Measurements from ENCODE around the gene OSBPL6.
A peak's percentile ranks its signal among the peaks of the same experiment; 100 is the strongest.

The OSBPL6 gene

GRCh38 chr2:178275600-178275999 is 81.3 kb downstream of the OSBPL6 start:
- DNase-seq = no peak

- DNase-seq = no peak
These were observed 83.5 kb downstream of the OSBPL6 start for GRCh38 chr2:178277741-178278197.

GRCh38 chr2:178279142-178279541 is 84.8 kb downstream of the OSBPL6 start:
- no peak for DNase-seq

- DNase-seq = no peak
These were observed 85.3 kb downstream of the OSBPL6 start for GRCh38 chr2:178279636-178280035.

GRCh38 chr2:178280244-178280852 is 86.0 kb downstream of the OSBPL6 start:
- DNase-seq = peak in 1 of 5 experiments; percentile 45

GRCh38 chr2:178282075-178282815 is 87.9 kb downstream of the OSBPL6 start:
- DNase-seq = no peak

GRCh38 chr2:178283341-178283918 is 89.1 kb downstream of the OSBPL6 start:
- no peak for DNase-seq

GRCh38 chr2:178284613-178285286 is 90.4 kb downstream of the OSBPL6 start:
- DNase-seq = peak in 1 of 5 experiments; percentile 63

- DNase-seq = no peak
These were observed 90.9 kb downstream of the OSBPL6 start for GRCh38 chr2:178285287-178285615.

- no peak for DNase-seq
These were observed 92.3 kb downstream of the OSBPL6 start for GRCh38 chr2:178286636-178287035.

GRCh38 chr2:178287652-178288344 is 93.5 kb downstream of the OSBPL6 start:
- DNase-seq = no peak

GRCh38 chr2:178291703-178292102 is 97.4 kb downstream of the OSBPL6 start:
- no peak for DNase-seq

- DNase-seq = no peak
These were observed 98.3 kb downstream of the OSBPL6 start for GRCh38 chr2:178292586-178292985.

- no peak for DNase-seq
These were observed 100.8 kb downstream of the OSBPL6 start for GRCh38 chr2:178295115-178295514.

GRCh38 chr2:178295906-178296305 is 101.6 kb downstream of the OSBPL6 start:
- DNase-seq = no peak

GRCh38 chr2:178296394-178297090 is 102.2 kb downstream of the OSBPL6 start:
- no peak for DNase-seq

- DNase-seq = no peak
These were observed 102.7 kb downstream of the OSBPL6 start for GRCh38 chr2:178297091-178297411.

GRCh38 chr2:178298785-178299212 is 104.5 kb downstream of the OSBPL6 start:
- DNase-seq = no peak

GRCh38 chr2:178301649-178302238 is 107.4 kb downstream of the OSBPL6 start:
- no peak for DNase-seq

GRCh38 chr2:178304333-178304732 is 110.0 kb downstream of the OSBPL6 start:
- DNase-seq = no peak

GRCh38 chr2:178306352-178307073 is 112.2 kb downstream of the OSBPL6 start:
- peak in 1 of 5 experiments; percentile 67 for DNase-seq
